KG1 (cell line): ENCODE measurements around the gene HSPD1.
"Not testable (repeated sequence)": the region's sequence is repeated elsewhere in the genome, so short reads cannot be mapped to it uniquely, and the experiment has no call there.

Experiments
- DNase-seq: peaks from one replicate; lab custom pipeline; 2025; lab: John Stamatoyannopoulos, UW

HSPD1 gene

DNA sequence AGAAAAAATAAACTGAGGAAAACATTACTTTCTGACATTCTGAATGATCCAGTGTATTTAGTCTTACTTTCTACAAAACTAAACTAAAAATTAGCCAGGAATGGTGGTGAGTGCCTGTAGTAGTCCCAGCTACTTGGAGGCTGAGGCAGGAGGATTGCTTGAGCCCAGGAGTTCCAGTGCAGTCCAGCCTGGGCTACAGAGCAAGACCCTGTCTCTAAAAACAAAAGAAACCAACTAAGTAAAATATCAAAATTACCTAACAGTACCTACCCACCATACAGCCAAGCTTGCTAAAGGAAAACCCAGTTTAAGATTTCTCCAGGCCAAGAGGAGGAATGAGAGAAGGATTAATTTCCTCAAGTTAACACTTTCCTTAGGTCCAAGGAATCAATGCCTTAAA, 2.9 kb downstream of the HSPD1 start:
- no peak for DNase-seq

DNA sequence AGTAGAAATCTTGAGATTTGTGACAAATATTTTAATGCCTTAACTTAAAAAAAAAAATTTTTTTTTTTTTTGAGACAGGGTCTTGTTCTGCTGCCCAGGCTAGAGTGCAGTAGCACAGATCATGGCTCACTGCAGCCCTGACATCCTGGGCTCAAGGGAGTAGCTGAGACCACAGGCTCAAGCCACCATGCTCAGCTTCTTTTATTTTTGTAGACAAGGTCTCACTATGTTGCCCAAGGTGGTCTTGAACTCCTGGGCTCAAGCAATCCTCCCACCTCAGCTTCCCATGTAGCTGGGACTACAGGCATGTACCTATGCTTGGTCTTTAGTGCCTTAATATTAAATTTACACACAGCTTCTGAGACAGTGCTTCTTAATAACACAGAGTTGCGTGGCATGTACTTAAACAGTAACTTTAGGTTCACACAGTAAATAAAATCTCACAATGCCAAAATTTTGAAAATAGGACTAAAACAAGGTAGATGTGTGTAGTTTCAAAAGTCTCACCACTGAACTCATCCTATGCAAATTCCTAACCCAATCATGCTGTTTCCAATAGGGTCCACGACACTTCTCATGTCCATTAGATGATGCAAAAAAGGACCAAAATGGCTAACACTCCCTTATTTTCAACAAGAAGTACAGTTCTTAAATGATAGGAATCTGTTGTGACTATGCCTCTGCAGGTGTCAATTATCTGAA, 4.1 kb downstream of the HSPD1 start:
- no peak for DNase-seq

DNA sequence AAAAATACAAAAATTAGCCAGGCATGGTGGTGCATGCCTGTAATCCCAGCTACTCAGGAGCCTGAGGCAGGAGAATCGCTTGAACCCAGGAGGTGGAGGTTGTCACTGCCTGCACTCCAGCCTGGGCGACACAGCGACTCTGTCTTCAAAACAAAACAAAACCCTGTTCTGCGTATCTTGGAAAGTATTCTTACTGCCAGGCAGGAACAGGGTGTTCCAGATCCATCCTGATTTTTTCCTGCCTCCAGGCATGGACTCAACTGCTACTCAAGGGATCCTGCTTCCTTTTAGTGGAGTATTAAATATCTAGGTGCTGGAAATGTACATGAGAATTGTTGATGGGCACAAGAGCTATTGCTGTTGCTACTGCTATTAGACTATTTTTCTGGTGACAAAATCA, 12.3 kb downstream of the HSPD1 start:
- DNase-seq = no peak

DNA sequence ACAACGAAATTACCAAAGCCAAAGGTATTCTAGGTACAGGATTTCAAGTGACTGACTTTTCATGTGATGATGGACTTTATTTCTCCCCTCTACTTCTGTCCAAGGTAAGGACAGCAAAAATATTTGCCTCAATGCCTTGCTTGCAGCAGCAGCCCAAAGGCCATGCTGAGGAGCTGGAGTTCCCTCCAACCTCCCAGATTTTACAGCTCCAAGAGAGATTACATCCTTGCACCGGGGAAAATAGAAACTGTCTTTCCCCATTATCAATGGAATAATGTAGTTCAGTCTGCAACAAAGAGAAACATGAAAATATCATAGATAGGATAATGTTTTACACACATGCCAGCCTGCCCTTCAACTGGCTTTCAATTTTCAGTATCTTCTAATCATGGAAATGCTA, 13.5 kb downstream of the HSPD1 start:
- no peak for DNase-seq

DNA sequence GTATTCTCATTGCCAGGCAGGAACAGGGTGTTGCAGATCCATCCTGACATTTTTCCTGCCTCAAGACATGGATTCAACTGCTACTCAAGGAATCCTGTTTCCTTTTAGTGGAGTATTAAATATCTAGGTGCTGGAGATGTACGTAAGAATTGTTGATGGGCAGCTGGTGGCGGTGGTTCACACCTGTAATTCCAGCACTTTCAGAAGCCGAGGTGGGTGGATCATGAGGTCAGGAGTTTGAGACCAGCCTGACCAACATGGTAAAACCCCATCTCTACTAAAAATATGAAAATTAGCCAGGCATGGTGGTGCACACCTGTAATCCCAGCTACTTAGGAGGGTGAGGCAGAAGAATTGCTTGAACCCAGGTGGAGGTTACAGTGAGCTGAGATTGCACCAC, 15.4 kb downstream of the HSPD1 start:
- DNase-seq = not testable (repeated sequence)

DNA sequence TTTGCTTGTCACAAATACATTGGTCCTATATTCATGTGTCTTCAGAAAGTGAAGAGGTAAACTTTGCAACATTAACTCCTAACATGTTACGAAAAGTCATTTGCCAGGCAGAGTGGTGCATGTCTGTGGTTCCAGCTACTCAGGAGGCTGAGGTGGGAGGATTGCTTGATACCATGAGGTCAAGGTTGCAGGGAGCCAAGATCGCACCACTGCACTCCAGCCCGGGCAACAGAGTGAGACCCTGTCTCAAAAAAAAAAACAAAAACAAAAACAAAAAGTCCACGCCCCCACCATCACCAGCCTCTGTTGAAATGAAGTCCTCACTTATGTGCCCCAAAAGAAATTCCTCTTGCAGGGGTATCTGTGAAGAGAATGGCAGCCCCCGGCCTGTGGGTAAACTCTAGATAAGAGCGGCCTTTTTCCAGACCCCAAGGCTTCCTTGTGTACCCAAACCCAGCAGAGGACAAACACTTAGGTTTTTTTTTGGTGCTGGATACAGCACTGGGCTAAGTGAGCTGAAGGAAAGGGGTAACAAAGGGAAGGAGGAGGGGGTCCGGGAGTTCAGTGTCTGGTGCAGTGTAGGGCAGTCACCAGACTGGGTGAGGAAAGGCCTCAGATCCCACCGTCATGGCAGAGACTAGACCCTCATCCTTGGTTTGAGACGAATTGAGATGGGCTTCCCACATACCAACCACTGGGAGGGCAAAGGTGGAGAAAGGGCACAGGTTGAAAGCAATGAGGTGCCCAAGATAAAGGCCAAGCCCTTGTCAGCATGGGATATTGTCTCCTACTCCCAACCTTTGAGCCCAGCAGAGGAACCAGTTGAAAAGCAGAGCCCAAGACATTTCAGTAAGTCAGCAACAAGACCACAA, 19.2 kb downstream of the HSPD1 start:
- DNase-seq = no peak

DNA sequence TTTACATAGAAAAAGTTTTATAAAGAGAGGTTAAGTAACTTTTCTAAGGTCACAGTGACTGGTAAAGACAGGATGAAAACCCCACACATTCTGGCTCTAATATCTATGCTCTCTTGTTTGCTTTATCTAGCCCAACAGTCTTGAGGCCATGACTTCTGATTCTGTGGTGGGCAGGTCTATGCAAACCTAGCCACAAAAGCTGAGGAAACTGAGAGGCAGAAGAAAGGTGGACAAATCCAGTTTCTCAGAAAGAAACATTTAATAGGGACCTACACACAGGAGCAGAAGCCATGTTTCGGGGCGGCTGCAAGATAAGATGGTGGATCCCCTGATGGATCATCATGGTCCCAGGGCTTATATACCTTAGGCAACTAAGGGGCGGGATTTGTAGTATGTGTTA, 21.8 kb downstream of the HSPD1 start:
- no peak for DNase-seq

DNA sequence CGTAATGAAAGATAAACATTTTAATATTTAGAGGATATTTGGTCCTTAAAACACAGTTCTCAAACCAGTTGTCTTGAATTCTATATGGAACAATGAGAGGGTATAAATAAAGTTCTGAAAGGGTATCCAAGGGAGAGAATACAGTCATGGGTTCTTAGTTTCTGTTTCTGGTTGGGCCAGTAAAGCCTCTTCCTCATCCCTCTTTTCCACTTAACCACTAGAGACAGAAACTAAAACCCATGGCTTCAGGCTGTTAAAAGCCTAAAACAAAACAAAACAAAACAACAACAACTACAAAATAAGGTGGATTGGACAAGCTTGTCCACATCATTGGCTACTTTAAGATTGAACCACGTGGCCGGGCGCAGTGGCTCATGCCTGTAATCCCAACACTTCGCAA, 27.5 kb downstream of the HSPD1 start:
- no peak for DNase-seq

DNA sequence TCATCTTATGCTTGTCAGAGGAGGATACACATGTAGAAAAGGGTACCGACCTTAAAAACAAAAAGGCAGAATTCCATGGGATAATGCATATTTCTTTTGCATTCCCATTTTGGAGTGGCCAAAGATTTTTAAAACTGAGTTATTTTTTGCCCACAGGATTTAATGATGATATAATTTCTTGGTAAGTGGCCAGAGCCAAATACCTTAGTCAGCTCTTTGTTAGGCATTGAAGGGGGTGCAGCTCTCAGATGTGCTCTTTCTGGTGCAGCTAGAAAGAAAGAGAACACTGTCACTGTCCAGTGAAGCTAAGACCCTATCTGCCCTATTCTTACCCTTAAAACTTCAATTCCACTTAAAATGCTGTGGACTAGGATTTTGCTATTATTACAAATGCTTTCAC, 35.5 kb downstream of the HSPD1 start:
- DNase-seq = no peak

DNA sequence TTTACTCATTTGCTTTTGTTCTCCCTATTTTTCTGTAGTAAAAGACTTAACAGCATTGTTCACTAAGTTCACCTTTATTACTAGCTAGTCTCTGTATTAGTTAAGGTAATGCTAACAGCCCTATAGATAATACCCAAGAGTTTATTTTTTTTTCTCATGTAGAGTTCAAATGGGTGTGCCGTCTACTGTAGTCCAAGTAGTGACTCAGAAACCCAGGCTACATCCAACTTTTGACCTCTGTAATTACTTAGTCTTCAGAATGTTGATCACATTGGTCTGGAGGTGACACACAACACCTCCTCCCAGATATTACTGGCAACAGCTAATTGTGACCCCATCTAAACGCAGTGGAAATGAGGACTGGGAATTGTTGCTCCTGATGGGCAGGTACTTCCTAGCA, 38.6 kb downstream of the HSPD1 start:
- DNase-seq = no peak

DNA sequence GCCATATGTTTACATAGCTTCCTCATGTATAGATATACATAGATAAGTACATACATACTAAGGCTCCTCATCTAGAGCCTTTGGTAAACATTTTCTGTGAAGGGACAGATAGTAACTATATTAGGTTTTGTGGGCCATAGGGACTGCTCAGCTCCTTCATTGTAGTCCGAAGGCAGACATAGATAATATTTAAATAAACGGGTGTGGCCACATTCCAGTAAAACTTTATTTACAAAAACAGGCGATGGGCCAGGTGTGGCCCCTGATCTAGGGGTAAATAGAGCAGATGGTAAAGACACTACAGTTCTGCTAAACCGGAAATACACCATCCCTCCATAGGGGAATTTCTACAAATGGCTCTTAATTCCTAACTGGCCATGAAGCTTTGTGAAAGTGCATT, 39.0 kb downstream of the HSPD1 start:
- DNase-seq = no peak

DNA sequence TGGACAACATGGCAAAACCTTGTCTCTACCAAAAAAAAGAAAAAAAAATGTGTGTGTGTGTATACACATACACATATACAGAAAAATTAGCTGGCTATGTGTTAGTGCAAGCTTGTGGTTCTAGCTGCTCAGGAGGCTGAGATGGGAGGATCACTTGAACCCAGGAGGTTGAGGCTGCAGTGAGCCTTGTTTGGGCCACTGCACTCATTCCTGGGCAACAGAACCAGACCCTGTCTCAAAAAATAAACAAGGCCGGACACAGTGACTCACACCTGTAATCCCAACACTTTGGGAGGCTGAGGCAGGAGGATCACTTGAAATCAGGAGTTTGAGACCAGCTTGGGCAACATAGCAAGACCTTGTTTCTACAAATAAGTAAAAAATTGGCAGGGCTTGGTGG, 44.2 kb downstream of the HSPD1 start:
- DNase-seq = no peak

DNA sequence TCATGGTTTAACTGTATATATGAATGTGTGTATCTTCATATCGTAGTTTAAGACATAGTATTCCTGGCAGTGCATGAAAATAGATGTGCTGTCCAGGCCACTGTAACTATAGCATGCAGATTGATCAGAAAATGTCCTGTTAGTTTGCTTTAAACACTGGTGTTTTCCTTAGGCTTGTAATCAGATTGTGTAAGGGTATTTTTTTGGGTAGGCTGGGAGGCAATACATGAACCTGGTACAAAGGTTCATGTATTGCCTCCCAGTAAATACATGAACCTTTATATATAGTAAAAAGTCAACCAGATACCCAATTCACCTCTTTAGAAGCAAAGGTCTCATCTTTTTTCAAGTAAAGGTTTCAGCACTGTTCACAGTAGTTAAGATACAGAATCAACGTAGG, 44.7 kb downstream of the HSPD1 start:
- DNase-seq = no peak

DNA sequence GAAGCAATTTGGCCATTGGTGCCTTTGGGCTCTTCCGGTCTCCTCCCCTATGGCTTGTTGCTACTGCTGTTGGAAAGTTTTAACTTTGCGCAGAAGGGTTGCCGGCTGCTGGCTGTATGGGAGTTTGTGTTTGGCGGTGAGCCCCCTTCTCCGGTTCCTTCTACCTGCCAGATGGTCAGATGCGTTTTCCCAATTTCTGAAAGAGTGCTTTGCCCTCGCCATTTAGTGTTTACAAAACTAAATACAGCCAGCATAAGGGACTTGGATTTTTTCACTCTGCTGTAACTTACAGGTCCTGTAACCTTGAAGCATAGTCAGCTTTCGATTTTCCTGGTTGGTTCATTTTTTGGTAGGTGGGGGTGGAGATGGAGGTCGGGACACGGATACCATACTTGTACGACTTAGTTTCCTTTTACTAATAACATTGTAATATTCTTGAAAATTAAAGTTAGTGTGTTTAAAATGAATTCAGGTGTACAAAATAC, 45.7 kb downstream of the HSPD1 start:
- no peak for DNase-seq

DNA sequence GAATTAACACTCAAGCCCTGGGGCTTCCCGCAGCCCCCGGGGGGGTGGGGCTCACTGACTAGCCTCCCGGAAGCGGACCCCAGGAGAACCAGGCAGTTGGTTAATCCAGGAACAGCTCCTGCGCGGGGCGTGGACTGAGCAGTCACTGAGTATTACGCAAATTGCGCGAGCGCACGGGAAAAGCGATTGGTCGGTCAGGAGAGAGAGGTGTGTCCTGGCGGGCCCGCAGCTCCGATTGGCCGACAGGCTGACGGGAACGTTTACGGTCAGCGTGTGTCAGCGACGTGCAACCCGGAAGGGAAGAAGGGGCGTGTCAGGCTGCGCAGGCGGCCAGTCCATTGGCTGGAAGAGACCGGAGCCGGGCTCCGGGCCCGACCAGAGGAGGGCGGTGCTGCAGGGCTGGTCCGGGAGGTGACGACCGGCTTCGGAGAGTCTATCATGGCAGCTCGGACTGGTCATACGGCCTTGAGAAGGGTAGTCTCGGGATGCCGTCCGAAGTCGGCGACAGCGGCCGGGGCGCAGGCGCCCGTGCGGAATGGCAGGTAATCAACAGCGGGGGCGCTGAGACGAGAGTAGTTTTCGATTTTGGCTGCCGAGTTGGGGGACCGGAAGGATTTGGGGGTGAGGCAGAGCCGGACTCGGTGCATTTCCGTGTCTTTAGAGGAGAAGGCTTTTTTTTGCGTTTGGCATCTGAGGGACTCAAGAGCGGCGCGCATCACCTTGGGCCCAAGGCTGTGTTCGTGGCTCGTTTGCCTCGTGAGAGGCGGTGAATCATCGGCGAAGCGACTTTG, 46.3 kb downstream of the HSPD1 start, which contains the start of gene COQ10B:
Gene COQ10B (plus strand): TSS at position 430 of the 791 bp plus-strand sequence. CDS start 9 bp downstream, at position 439.
- DNase-seq = peak; percentile 97

DNA sequence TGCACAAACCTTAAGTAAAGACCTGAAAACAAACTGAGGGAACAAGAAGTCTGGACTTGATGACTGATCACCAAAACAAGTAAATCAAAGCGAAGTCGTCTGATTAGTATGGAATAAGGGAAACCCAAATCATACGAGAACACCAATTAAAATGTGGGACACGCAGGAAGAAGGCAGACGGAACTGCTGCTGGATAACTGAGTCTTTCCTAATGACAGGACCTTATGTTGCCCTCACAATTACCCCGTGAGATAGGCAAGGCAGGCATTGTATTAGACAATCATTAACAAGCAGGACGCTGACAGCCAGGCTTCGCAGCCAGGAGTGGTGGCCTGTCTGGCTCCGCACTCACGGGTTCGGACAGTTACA, 46.9 kb downstream of the HSPD1 start:
- no peak for DNase-seq

DNA sequence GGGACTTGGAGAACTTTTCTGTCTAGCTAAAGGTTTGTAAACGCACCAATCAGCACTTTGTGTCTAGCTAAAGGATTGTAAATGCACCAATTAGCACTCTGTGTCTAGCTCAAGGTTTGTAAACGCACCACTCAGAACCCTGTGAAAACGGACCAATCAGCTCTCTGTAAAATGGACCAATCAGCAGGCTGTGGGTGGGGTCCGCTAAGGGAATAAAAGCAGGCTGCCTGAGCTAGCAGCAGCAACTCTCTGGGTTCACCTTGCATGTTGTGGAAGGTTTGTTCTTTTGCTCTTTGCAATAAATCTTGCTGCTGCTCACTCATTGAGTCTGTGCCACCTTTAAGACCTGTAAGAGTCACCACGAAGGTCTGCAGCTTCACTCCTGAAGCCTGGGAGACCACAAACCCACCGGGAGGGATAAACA, 48.7 kb downstream of the HSPD1 start:
- DNase-seq = not testable (repeated sequence)

DNA sequence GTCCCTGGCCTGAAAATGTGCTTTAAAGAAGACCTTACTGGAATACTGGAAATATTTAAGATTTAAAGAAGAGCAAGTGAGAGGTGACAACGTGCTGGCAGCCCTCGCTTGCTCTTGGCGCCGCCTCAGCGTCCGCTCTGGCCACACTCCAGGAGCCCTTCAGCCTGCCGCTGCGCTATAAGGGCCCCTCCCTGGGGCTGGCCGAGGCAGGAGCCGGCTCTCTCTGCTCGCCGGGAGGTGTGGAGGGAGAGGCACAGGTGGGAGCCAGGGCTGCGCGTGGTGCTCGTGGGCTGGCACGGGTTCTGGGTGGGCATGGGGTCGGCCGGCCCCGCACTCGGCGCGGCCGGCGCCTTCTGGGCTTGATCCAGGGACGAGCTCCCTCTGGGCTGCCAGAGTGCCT, 49.2 kb downstream of the HSPD1 start:
- DNase-seq = no peak

DNA sequence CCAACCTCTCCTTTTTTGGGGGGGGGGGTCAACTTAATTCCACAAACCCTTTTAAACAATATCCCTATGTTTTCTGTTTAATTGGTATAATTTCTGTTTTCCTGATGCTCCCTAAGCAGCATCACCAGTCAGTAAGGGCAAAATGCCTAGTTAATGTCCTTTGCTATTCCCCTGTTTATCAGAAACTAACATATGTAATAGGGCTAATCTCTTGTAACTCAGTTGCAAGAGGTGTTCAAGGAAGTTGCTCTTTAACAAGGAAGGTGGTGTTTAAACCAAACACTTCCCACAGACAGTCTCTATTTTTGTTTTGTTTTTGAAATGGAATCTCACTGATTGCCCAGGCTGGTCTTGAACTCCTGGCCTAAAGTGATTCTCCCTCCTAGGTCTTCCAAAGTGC, 52.8 kb downstream of the HSPD1 start:
- no peak for DNase-seq

DNA sequence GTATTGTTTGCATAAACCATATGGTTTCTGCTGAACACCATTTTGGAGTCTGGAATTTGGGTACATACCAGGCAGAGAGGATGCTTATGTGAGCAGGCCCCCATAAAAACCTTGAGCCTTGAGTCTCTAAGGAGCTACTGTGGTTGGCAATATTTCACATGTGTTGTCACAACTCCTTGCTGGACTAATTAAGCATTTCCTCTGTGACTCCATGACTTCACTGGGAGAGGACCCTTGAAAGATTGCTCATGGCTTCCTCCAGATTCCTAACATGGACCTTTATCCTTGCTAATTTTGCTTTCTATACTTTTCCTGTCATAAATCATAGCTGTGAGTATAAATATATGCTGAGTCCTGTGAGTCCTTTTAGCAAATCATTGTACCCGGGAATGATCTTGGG, 53.9 kb downstream of the HSPD1 start:
- DNase-seq = no peak

DNA sequence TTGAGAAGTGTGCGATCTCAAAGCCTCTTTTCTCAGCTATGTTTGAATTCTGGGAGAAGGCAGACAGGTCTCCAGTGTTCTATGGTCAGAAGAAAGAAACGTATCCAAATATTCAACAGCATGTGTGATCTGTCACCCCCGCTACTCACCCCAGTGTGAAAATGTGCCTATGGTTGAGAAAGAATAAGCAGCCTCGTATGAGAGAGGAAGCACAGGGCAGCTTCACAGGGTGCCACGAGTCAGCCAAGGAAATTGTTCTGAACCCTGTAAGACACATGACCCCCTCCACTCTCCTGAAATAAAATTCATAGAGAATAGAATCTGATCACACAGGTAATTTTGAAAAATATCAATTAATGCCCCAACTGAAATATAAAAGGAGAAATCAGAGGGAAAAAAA, 56.8 kb downstream of the HSPD1 start:
- DNase-seq = no peak

DNA sequence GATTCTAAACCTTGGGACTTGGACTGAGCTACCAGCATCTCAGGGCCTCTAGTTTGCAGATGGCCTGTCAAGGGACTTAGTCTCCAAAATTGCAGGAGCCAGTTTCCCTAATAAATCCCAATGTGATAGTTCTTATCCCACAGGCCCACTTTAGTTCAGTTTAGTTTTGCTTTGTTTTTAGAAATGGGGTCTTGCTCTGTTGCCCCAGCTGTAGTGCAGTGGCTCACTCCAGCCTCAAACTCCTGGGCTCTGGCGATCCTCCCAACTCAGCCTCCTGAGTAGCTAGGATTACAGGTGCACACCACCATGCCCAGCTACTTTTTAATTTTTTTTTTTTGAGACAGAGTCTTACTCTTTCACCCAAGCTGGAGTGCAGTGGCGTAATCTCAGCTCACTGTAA, 62.3 kb downstream of the HSPD1 start:
- no peak for DNase-seq
